ENCODE data around the gene RHOBTB1.

RHOBTB1 gene

GRCh38 chr10:60903096-60903495 lies 40.9 kb downstream of the RHOBTB1 start:
- DNase-seq, result no peak

- no peak for DNase-seq
Observed at GRCh38 chr10:60901561-60902235, 42.3 kb downstream of the RHOBTB1 start.

DNA sequence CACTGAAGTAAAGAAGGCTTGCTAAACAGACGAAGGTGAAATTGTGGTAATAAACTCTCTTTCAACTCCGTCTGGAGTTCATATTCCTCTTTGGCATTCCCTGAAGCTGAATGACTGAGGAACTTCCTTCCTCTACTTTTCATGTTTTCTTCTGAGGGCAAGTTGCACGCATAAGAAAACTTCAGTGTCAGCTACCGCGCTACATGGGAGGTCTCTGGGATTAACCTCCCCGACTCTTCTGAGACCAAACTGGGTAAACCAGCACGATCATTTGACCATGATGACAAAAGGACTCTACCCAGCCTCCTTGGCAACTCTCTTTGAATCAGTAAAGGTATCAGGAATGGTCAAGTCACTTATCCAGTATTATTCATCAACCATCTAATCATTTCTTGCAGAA lies 44.7 kb downstream of the RHOBTB1 start:
- no peak for DNase-seq

- no peak for DNase-seq
Observed at GRCh38 chr10:60898321-60898720, 45.7 kb downstream of the RHOBTB1 start.

GRCh38 chr10:60896810-60897209 lies 47.2 kb downstream of the RHOBTB1 start:
- DNase-seq, result no peak

GRCh38 chr10:60896033-60896432 lies 48.0 kb downstream of the RHOBTB1 start:
- no peak for DNase-seq

- DNase-seq, result no peak
Observed at GRCh38 chr10:60894786-60895185, 49.2 kb downstream of the RHOBTB1 start.

GRCh38 chr10:60893231-60893630 lies 50.8 kb downstream of the RHOBTB1 start:
- no peak for DNase-seq

GRCh38 chr10:60892571-60892970 lies 51.4 kb downstream of the RHOBTB1 start:
- DNase-seq, result no peak

DNA sequence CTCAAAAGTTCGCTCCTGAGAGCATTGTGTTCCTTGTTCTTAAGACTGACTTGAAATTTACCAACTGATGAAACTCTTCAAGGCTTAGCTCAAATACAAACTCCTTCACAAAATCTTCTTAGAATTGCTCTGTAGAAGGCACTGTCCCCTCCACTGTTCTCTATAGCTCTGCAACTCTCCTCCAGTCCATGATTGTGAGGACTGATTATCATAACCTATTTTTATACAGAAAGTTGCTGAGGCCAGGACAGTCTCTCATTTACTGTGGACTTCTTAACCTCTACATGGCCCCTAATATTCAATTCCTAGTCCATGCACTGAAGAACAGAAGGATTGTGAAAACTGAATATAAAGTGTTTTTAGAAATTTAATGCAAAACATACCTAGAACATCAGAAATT lies 53.2 kb downstream of the RHOBTB1 start:
- no peak for DNase-seq

DNA sequence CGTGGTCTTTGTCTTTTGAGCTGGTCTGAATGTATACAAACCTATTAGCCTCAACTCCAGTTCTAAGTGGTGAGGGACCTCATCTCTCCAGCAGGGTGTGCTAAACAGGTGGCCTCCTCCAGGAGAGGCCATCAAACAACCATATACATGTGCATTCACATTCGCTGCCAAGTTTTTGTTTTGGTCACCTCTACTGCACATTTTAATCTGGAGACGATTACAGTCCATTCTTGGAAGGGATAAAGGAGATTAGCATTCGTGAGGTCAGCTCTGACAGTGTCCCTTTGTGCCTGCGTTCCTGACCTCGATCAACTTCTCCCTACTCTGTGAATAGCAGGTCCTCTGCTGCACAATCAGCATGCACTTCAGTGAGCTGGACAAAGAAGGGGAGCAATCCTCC lies 60.8 kb downstream of the RHOBTB1 start:
- no peak for DNase-seq

GRCh38 chr10:60878224-60878623 lies 65.8 kb downstream of the RHOBTB1 start:
- no peak for DNase-seq

GRCh38 chr10:60877777-60878120 lies 66.2 kb downstream of the RHOBTB1 start:
- no peak for DNase-seq

DNA sequence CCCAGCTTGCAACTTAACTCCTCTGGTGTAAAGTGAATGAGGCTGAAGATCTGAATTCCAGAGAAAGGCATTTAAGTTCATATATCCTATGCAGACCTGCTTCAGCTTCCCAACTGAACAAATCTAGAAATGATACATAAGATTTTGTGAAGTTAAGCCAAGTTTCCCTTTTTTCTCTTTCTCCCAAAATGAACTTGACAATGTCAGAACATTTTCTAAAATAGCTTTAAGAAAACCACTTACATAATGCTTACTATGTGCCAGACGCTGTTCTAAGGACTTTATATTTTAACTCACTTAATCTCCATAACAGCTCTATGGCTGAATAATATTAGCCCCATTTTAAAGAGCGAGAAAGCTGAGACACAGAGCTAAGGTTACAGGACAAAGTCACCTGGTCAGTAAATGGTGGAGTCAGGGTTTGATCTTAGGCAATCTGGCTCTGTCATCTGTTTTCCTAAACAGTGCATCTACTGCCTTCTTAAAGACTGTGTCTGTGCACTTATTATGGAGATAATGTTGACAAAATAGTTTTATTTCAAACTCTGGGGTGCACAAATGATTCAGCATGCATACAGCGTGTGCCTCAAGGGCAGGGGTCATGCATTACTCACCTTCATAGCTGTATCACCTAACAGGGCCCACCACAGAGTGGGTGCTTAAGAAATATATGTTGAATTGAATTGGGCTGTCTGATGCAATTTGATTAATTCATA lies 66.8 kb downstream of the RHOBTB1 start:
- DNase-seq, result no peak

GRCh38 chr10:60873758-60874157 lies 70.2 kb downstream of the RHOBTB1 start:
- no peak for DNase-seq

GRCh38 chr10:60872451-60872850 lies 71.5 kb downstream of the RHOBTB1 start:
- DNase-seq, result no peak

DNA sequence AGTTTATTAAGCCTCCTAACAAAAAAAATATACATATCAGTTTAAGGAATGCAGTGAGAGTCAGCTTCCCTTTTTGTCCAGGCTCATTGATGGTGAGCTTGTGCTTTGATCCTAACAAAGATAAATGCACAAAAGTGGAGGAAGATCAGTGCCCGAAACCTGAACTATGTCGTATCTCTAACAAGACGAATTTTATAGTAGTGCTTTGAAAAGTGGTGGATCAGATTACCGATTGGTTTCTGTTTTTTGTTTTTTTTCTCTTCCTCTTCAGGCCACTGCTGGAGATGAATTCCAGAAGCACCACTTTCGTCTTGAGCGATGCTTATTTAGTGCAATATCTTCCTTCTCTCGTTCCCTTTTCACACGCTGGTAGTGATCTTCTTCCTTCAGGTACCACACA lies 72.8 kb downstream of the RHOBTB1 start:
- DNase-seq, result no peak

DNA sequence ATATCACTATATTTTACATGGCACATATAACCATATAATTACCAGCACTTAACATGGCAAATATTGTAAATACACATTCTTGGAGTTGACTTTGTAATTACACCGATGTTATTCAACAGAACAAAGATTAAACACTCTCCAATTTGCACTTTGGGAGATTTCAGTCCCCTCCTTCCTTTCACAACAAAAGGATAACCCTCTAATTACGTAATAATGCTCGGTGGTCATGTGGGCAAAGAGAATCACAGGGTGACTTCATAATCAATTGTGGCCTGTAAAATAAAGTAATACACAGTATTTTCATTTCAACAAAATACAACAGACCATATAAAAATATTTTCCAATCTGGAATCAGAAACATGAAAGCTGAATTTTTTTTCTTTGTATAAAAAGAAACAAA lies 73.2 kb downstream of the RHOBTB1 start:
- no peak for DNase-seq

DNA sequence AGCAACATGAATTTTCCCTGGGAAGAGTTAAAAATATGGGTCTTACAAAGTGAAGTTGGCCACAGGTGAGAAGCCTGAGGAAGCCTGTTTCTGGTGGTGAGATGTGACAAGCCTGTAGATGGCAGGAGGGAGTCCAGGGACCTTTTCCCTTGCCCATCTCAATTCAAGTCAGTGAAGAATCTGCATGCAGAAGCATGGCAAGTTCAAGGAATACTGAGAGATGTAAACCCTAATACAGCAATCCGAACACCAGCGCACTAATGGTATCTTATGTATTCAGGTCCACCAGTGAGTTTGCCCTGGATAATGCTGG lies 73.6 kb downstream of the RHOBTB1 start:
- no peak for DNase-seq

- no peak for DNase-seq
Observed at GRCh38 chr10:60869652-60870415, 74.2 kb downstream of the RHOBTB1 start.

- no peak for DNase-seq
Observed at GRCh38 chr10:60868946-60869345, 75.0 kb downstream of the RHOBTB1 start.

GRCh38 chr10:60865198-60865783 lies 78.7 kb downstream of the RHOBTB1 start:
- no peak for DNase-seq

- DNase-seq, result no peak
Observed at GRCh38 chr10:60863796-60864195, 80.2 kb downstream of the RHOBTB1 start.

- DNase-seq, result no peak
Observed at GRCh38 chr10:60862517-60862916, 81.5 kb downstream of the RHOBTB1 start.

All from SHP77 treated with DMSO at 0.1 percent for 48 hours (cell line).